ENCODE data around the gene GPR137.

The GPR137 gene

GRCh38 chr11:64297699-64298358, 12.2 kb downstream of the GPR137 start:
- no peak overlapping the region for H3K27ac ChIP-seq (ENCODE audit: low read depth, low read length)
- TF ChIP-seq CTCF (IDR thresholded peaks at IDR 0.05; ENCODE audit: low read depth, low read length, poor library complexity, severe bottlenecking) (no peak), EZH2phosphoT487 (IDR thresholded peaks at IDR 0.05; ENCODE audit: borderline replicate concordance, low read length) (no peak)
- H3F3A ChIP-seq (ENCODE audit: control insufficient read depth, insufficient read depth), result no peaks in the 10 kb centered on the region; the same call in 1 of the 2 replicates
- peaks cover 77% of the 10 kb centered on the region for H3K27me3 ChIP-seq (ENCODE audit: control insufficient read depth, low read length)
- H3K9me3 ChIP-seq (ENCODE audit: control insufficient read depth, insufficient read depth, low read length), result no peaks in the 10 kb centered on the region
- no peaks in the 10 kb centered on the region for H4K20me1 ChIP-seq (ENCODE audit: control insufficient read depth, insufficient read depth, low read depth, low read length)
- H3K4me2 ChIP-seq (ENCODE audit: low read length), result no peak overlapping the region
- H3K9me2 ChIP-seq (replicated peaks; ENCODE audit: control insufficient read depth, low read length), result no peaks in the 10 kb centered on the region
- H3K79me2 ChIP-seq (ENCODE audit: control insufficient read depth, low read length), result no peaks in the 10 kb centered on the region
- peaks cover 15% of the 10 kb centered on the region for H3K4me1 ChIP-seq (ENCODE audit: control insufficient read depth, low read length)
- no peaks in the 10 kb centered on the region for H3K36me3 ChIP-seq (ENCODE audit: control insufficient read depth, low read length)
- no peak overlapping the region for H3K4me3 ChIP-seq (ENCODE audit: low read length)

GRCh38 chr11:64298966-64299846, 13.6 kb downstream of the GPR137 start:
- H3F3A ChIP-seq (ENCODE audit: control insufficient read depth, insufficient read depth), result no peaks in the 10 kb centered on the region; the same call in 1 of the 2 replicates
- H3K27me3 ChIP-seq (ENCODE audit: control insufficient read depth, low read length), result peaks cover 64% of the 10 kb centered on the region
- H3K27ac ChIP-seq (ENCODE audit: low read depth, low read length), result no peak overlapping the region
- H3K9me3 ChIP-seq (ENCODE audit: control insufficient read depth, insufficient read depth, low read length), result no peaks in the 10 kb centered on the region
- no peaks in the 10 kb centered on the region for H3K79me2 ChIP-seq (ENCODE audit: control insufficient read depth, low read length)
- H3K4me2 ChIP-seq (ENCODE audit: low read length), result no peak overlapping the region
- H3K4me1 ChIP-seq (ENCODE audit: control insufficient read depth, low read length), result peaks cover 26% of the 10 kb centered on the region
- TF ChIP-seq EZH2phosphoT487 (IDR thresholded peaks at IDR 0.05; ENCODE audit: borderline replicate concordance, low read length) (no peak), CTCF (IDR thresholded peaks at IDR 0.05; ENCODE audit: low read depth, low read length, poor library complexity, severe bottlenecking) (no peak)
- H3K4me3 ChIP-seq (ENCODE audit: low read length), result no peak overlapping the region
- H3K36me3 ChIP-seq (ENCODE audit: control insufficient read depth, low read length), result no peaks in the 10 kb centered on the region
- no peaks in the 10 kb centered on the region for H3K9me2 ChIP-seq (replicated peaks; ENCODE audit: control insufficient read depth, low read length)
- H4K20me1 ChIP-seq (ENCODE audit: control insufficient read depth, insufficient read depth, low read depth, low read length), result no peaks in the 10 kb centered on the region

DNA sequence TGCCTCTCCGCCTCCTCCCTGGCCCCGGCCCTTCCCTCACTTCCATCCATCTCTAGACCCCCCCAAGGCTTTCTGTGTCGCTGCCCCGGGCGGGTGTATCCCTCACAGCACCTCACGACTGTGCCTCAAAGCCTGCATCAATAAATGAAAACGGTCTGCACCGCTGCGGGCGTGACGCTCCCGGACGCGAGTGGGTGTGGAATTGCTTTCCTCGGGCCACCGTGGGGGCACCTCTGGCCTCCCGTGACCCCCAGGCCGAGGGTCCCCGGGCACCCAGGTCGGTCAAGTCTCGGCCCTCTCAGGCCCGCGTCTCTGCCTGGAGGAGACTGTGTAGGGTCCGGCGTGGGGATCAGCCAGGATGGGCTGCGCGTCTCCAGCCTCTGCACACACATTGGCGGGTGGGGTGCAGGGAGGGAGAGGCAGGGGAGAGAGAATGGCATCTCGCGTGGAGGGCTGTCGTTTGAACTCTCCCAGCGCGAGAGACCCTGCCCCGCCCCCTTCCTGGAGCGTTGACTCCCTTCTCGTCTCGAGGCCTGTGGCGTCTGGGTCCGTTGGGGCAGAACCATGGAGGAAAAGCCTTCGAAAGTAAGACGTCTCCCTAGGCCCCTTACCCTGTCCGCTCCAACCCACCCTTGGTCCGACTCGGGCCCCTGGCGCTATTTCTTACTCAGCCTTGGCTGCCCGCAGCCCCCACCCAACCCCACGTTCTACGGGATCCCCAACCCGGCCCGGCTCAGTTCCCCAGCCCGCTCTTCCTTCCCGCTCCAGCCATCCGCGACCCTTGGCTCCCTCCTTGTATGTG, 14.4 kb downstream of the GPR137 start, which contains the start of gene CATSPERZ:
TSS of gene CATSPERZ (plus strand) at position 512 of the 802 bp plus-strand sequence. CDS start at position 565, 53 bp downstream.
- Histone ChIP-seq H3K27me3 (ENCODE audit: control insufficient read depth, low read length) (peaks cover 58% of the 10 kb centered on the region), H3K4me2 (ENCODE audit: low read length) (peak within 1 kb of the TSS; percentile 78), H3K4me1 (ENCODE audit: control insufficient read depth, low read length) (peaks cover 27% of the 10 kb centered on the region), H3F3A (ENCODE audit: control insufficient read depth, insufficient read depth) (no peaks in the 10 kb centered on the region; the same call in 1 of the 2 replicates), H3K9me2 (replicated peaks; ENCODE audit: control insufficient read depth, low read length) (no peaks in the 10 kb centered on the region), H3K27ac (ENCODE audit: low read depth, low read length) (no peak within 1 kb of the TSS), H3K36me3 (ENCODE audit: control insufficient read depth, low read length) (peaks cover 4% of the 10 kb centered on the region; the same call in 1 of the 2 replicates), H3K79me2 (ENCODE audit: control insufficient read depth, low read length) (no peaks in the 10 kb centered on the region), H3K9me3 (ENCODE audit: control insufficient read depth, insufficient read depth, low read length) (no peaks in the 10 kb centered on the region), H3K4me3 (ENCODE audit: low read length) (peak within 1 kb of the TSS; percentile 60), H4K20me1 (ENCODE audit: control insufficient read depth, insufficient read depth, low read depth, low read length) (no peaks in the 10 kb centered on the region)
- TF ChIP-seq EZH2phosphoT487 (IDR thresholded peaks at IDR 0.05; ENCODE audit: borderline replicate concordance, low read length), result peak; percentile 89; the same call in 1 of the 2 replicates
- TF ChIP-seq CTCF (IDR thresholded peaks at IDR 0.05; ENCODE audit: low read depth, low read length, poor library complexity, severe bottlenecking), result no peak
